ENCODE data around the gene UBE4B. TPM values are rescaled to one million over a fixed set of nuclear protein-coding genes. Genes with fewer than 3 reads are reported as not detected.

Gene UBE4B
- total and polyA plus RNA-seq, 10 of the 15 experiments (the other 5 are each of a cell fraction or from before 2014, with no cell fraction given): 2.9 to 32.6 (median 20.7) TPM

DNA sequence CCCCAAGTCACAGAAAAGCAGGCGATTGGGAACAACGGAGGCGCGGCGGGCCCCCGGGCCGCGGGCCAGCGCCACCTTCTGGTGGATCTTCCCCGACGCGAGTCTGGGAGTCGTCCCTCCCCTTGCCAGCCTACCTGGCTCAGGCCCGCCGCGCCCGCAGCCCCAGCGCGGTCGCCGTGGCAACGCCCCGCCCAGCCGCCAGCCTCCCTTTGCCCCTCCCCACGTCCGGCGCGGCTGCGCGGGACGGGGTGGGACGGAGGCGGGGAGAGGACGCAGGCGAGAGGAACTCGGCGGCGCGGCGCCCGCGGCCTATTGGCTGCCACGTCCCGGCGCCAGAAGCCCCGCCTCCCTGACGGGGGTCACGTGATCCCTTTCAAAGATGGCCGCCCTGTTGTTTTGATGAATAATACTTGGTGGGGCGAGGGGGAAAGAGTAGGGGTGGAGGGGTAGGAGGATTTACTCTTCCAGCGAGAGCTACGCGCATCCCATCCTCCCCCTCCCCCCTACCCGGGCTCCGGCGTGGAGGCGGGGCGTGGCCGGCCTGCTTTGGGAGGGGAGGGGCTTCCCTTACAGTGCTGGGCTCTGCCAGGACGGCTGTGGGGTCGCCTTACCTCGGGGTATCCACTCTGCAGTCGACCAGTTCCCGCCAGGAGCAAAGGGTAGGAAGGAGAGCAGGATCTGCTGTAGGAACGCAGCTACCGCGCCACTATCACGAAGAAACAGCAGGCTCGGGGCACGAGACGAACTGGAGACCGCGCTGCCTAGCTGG is at the start of gene UBE4B (continued):
- TF ChIP-seq, protein P1, sequence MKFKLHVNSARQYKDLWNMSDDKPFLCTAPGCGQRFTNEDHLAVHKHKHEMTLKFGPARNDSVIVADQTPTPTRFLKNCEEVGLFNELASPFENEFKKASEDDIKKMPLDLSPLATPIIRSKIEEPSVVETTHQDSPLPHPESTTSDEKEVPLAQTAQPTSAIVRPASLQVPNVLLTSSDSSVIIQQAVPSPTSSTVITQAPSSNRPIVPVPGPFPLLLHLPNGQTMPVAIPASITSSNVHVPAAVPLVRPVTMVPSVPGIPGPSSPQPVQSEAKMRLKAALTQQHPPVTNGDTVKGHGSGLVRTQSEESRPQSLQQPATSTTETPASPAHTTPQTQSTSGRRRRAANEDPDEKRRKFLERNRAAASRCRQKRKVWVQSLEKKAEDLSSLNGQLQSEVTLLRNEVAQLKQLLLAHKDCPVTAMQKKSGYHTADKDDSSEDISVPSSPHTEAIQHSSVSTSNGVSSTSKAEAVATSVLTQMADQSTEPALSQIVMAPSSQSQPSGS (IDR thresholded peaks at IDR 0.05; ENCODE audit: low read length): no peak
- no peak for TF ChIP-seq ZSCAN29 (IDR thresholded peaks at IDR 0.05)
- TF ChIP-seq PML (IDR thresholded peaks at IDR 0.05; ENCODE audit: low read length): no peak
- peak; percentile 72 for TF ChIP-seq RELA (IDR thresholded peaks at IDR 0.05; ENCODE audit: borderline replicate concordance, partially characterized antibody)
- peak; percentile 83 for TF ChIP-seq RB1 (IDR thresholded peaks at IDR 0.05; ENCODE audit: borderline replicate concordance)
- TF ChIP-seq, protein P2, sequence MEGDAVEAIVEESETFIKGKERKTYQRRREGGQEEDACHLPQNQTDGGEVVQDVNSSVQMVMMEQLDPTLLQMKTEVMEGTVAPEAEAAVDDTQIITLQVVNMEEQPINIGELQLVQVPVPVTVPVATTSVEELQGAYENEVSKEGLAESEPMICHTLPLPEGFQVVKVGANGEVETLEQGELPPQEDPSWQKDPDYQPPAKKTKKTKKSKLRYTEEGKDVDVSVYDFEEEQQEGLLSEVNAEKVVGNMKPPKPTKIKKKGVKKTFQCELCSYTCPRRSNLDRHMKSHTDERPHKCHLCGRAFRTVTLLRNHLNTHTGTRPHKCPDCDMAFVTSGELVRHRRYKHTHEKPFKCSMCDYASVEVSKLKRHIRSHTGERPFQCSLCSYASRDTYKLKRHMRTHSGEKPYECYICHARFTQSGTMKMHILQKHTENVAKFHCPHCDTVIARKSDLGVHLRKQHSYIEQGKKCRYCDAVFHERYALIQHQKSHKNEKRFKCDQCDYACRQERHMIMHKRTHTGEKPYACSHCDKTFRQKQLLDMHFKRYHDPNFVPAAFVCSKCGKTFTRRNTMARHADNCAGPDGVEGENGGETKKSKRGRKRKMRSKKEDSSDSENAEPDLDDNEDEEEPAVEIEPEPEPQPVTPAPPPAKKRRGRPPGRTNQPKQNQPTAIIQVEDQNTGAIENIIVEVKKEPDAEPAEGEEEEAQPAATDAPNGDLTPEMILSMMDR (IDR thresholded peaks at IDR 0.05 in 2 of 3, conservative IDR thresholded peaks at IDR 0.05 in 1 of 3; ENCODE audit: control insufficient read depth in 2 of 3, extremely low read depth in 1 of 3, insufficient read depth in 1 of 3, low read depth in 3 of 3, low read length in 3 of 3): peak; percentile 78 to 97 (median 90); a peak in 5 of 6 replicates
- TF ChIP-seq CBFB (IDR thresholded peaks at IDR 0.05; ENCODE audit: low read depth): no peak
- TF ChIP-seq IRF5 (IDR thresholded peaks at IDR 0.05; ENCODE audit: borderline replicate concordance): no peak
- TF ChIP-seq FOXM1 (IDR thresholded peaks at IDR 0.05; ENCODE audit: low read depth, low read length): no peak
- TF ChIP-seq USF1 (IDR thresholded peaks at IDR 0.05; ENCODE audit: borderline replicate concordance, extremely low read length, insufficient read depth, low read depth, low read length): peak; percentile 89
- TF ChIP-seq NR2F1 (conservative IDR thresholded peaks at IDR 0.05): peak; percentile 58
- TF ChIP-seq ZNF207 (IDR thresholded peaks at IDR 0.05; ENCODE audit: borderline replicate concordance): peak; percentile 83; the same call in 1 of the 2 replicates
- TF ChIP-seq HCFC1 (IDR thresholded peaks at IDR 0.05; ENCODE audit: low read length): no peak
- TF ChIP-seq JUND (IDR thresholded peaks at IDR 0.05; ENCODE audit: low read depth, low read length): no peak
- peak; percentile 61 for TF ChIP-seq ZBTB11 (CRISPR knock-in tag; IDR thresholded peaks at IDR 0.05)
- TF ChIP-seq, protein P3, sequence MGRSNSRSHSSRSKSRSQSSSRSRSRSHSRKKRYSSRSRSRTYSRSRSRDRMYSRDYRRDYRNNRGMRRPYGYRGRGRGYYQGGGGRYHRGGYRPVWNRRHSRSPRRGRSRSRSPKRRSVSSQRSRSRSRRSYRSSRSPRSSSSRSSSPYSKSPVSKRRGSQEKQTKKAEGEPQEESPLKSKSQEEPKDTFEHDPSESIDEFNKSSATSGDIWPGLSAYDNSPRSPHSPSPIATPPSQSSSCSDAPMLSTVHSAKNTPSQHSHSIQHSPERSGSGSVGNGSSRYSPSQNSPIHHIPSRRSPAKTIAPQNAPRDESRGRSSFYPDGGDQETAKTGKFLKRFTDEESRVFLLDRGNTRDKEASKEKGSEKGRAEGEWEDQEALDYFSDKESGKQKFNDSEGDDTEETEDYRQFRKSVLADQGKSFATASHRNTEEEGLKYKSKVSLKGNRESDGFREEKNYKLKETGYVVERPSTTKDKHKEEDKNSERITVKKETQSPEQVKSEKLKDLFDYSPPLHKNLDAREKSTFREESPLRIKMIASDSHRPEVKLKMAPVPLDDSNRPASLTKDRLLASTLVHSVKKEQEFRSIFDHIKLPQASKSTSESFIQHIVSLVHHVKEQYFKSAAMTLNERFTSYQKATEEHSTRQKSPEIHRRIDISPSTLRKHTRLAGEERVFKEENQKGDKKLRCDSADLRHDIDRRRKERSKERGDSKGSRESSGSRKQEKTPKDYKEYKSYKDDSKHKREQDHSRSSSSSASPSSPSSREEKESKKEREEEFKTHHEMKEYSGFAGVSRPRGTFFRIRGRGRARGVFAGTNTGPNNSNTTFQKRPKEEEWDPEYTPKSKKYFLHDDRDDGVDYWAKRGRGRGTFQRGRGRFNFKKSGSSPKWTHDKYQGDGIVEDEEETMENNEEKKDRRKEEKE (IDR thresholded peaks at IDR 0.05): no peak
